Colonic mucosa (tissue), 4 donors: ENCODE results near the gene ARPC4. TPM values are rescaled to one million over a fixed set of nuclear protein-coding genes. Genes with fewer than 3 reads are reported as not detected.

Experiments used
- DNase-seq: peaks from one replicate; pipeline ENCODE4 v3.0.0-alpha.2; 2020
- H3K27ac ChIP-seq: fragments of 200-600 bp; one replicate; pipeline ENCODE4 v1.8.0; 2021
- H3K27me3 ChIP-seq: fragments of 200-600 bp; one replicate; pipeline ENCODE4 v1.8.0; 2021
- H3K36me3 ChIP-seq: fragments of 200-600 bp; one replicate; pipeline ENCODE4 v1.8.0; 2021
- H3K4me1 ChIP-seq: fragments of 200-600 bp; one replicate; pipeline ENCODE4 v1.8.0; 2021; ENCODE audit warnings: mild to moderate bottlenecking
- H3K4me3 ChIP-seq: fragments of 200-600 bp; one replicate; pipeline ENCODE4 v1.8.0; 2021
- H3K9ac ChIP-seq, 2 donors: one replicate each; pipeline ENCODE4 v1.7.0; 2013; ENCODE audit warnings: control low read depth in 2 of 2, low read depth in 2 of 2, low read length in 2 of 2
- H3K9me3 ChIP-seq: fragments of 200-600 bp; one replicate; pipeline ENCODE4 v1.8.0; 2021
- intact Hi-C: fragments of 100-400 bp; cut with DNase I; formaldehyde crosslinking; loops from one replicate; pipeline ENCODE4 v1.14.1; 2022
- total RNA-seq, 2 donors: library from RNA; stranded (reverse); fragmentation: NEBNext Ultra II Directional in 1 of 2; extraction: Animal tissue kit (Norgen Biotek cat#: 25700) in 1 of 2; gene quantifications; one replicate each; pipeline ENCODE4 v1.2.1, GENCODE V29; 2021
- TF ChIP-seq, protein P1 (sequence below): fragments of 200-600 bp; IDR thresholded peaks from one replicate; pipeline ENCODE4 v1.8.0; 2022; ENCODE audit warnings: antibody characterized with exemption, mild to moderate bottlenecking
- donor health status: healthy.
- donor health status: DM: no; HTN: no; CAD: no.
- donor health status: DM: no; HTN: no; CAD: no.

ARPC4 gene
- total RNA-seq, 2 donors from 2014 or later = 221 to 228 TPM

DNA sequence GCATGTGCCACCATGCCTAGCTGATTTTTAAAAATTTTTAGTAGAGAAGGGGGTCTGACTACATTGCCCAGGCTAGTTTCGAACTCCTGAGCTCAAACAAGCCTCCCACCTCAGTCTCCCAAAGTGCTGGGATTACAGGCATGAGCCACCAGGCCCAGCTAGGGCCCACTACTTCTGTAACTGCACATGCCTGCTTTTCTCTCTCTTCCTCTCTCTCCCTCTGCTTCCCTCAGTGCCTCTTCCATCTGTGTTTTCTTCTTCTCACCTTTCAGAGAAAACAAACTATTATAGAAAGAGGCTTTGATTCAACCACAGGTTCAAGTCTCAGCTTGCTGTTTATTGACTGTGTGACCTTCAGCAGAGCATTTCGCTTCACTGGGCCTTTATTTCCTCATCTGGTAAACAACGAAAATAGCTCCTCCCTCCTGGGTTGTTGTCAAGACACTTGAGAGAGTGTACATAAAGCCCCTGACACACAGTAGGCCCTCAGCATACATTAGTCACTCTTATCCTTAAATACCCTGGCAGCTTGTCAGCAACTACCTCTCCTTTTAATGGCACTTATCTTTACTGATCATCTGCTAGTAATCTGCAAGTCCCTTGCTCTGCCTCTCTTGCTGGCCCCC, 10.8 kb upstream of the ARPC4 start:
- intact Hi-C loops = no loop called here
- H3K36me3 ChIP-seq = no peaks in the 10 kb centered on the region
- H3K4me3 ChIP-seq = no peak overlapping the region
- H3K27me3 ChIP-seq = no peaks in the 10 kb centered on the region
- TF ChIP-seq, protein P1, sequence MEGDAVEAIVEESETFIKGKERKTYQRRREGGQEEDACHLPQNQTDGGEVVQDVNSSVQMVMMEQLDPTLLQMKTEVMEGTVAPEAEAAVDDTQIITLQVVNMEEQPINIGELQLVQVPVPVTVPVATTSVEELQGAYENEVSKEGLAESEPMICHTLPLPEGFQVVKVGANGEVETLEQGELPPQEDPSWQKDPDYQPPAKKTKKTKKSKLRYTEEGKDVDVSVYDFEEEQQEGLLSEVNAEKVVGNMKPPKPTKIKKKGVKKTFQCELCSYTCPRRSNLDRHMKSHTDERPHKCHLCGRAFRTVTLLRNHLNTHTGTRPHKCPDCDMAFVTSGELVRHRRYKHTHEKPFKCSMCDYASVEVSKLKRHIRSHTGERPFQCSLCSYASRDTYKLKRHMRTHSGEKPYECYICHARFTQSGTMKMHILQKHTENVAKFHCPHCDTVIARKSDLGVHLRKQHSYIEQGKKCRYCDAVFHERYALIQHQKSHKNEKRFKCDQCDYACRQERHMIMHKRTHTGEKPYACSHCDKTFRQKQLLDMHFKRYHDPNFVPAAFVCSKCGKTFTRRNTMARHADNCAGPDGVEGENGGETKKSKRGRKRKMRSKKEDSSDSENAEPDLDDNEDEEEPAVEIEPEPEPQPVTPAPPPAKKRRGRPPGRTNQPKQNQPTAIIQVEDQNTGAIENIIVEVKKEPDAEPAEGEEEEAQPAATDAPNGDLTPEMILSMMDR = no peak
- DNase-seq = no peak
- no peak overlapping the region for H3K9ac ChIP-seq
- H3K27ac ChIP-seq = no peak overlapping the region
- H3K9me3 ChIP-seq = no peaks in the 10 kb centered on the region
- no peaks in the 10 kb centered on the region for H3K4me1 ChIP-seq

DNA sequence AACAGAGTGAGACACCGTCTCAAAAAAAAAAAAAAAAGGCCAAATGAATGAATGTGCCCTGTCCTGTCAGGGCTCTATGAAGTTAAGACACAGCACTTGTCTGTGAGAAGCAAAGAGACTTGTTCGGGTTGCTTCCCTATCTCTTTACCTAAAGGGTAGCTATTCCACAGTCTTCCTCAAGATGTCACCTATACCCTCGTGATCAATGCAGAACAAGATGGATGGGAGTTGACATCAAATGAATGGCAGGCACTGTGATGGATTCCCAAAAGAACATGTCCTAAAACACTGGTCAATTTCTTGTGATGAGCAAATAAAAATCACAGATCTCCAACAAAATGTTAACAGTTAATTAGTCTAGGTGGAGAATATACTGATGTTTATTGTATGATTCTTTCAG, 10.1 kb upstream of the ARPC4 start:
- Histone ChIP-seq H3K36me3 (no peaks in the 10 kb centered on the region), H3K27me3 (no peaks in the 10 kb centered on the region), H3K9ac (no peak overlapping the region), H3K4me1 (no peaks in the 10 kb centered on the region), H3K27ac (no peak overlapping the region), H3K4me3 (no peak overlapping the region), H3K9me3 (no peaks in the 10 kb centered on the region)
- TF ChIP-seq, protein P1 = no peak
- intact Hi-C loops = no loop called here
- DNase-seq = no peak

- intact Hi-C loops = no loop called here
- no peak for DNase-seq
- Histone ChIP-seq H3K9me3 (no peaks in the 10 kb centered on the region), H3K36me3 (no peaks in the 10 kb centered on the region), H3K27ac (no peak overlapping the region), H3K27me3 (no peaks in the 10 kb centered on the region), H3K4me3 (no peak overlapping the region), H3K9ac (no peak overlapping the region), H3K4me1 (no peaks in the 10 kb centered on the region)
- TF ChIP-seq, protein P1 = no peak
These were observed 8.9 kb upstream of the ARPC4 start for GRCh38 chr3:9783954-9784353.

DNA sequence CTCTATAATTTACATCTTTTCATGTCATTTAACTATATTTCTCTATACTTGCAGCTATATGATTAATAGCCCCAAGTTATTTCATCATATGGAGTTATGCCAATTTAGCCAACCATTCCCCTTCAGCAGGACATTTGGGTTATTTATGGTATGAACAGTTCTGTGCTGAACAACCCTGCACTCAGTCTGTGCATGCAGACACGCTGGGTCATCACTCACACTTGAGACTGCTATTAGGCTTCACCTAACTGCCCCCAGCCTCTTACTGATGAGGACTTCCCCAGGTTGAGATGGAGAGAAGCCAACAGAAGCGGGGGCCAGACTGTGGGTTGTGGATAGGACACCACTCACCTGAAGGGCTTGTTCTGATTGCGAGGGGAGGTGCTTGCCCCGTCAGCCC, 7.9 kb upstream of the ARPC4 start:
- Histone ChIP-seq H3K9me3 (no peaks in the 10 kb centered on the region), H3K4me1 (no peaks in the 10 kb centered on the region), H3K4me3 (no peak overlapping the region), H3K9ac (no peak overlapping the region), H3K27me3 (no peaks in the 10 kb centered on the region), H3K36me3 (no peaks in the 10 kb centered on the region), H3K27ac (no peak overlapping the region)
- TF ChIP-seq, protein P1 = no peak
- no peak for DNase-seq
- intact Hi-C loops = no loop called here

- H3K36me3 ChIP-seq = no peaks in the 10 kb centered on the region
- no peaks in the 10 kb centered on the region for H3K4me1 ChIP-seq
- no peaks in the 10 kb centered on the region for H3K27me3 ChIP-seq
- intact Hi-C loops = no loop called here
- H3K4me3 ChIP-seq = no peak overlapping the region
- DNase-seq = no peak
- H3K9me3 ChIP-seq = no peaks in the 10 kb centered on the region
- H3K27ac ChIP-seq = no peak overlapping the region
- no peak overlapping the region for H3K9ac ChIP-seq
- TF ChIP-seq, protein P1 = no peak
These were observed 7.3 kb upstream of the ARPC4 start for GRCh38 chr3:9785602-9786001.
